ENCODE measurements around the gene TBCB. TPM values are rescaled to one million over a fixed set of nuclear protein-coding genes. Genes with fewer than 3 reads are reported as not detected.

TBCB gene
- total and polyA plus RNA-seq, 9 of the 15 experiments (the other 6 are each of a cell fraction or from before 2014, with no cell fraction given), result 3.5 to 115 (median 58.9) TPM

DNA sequence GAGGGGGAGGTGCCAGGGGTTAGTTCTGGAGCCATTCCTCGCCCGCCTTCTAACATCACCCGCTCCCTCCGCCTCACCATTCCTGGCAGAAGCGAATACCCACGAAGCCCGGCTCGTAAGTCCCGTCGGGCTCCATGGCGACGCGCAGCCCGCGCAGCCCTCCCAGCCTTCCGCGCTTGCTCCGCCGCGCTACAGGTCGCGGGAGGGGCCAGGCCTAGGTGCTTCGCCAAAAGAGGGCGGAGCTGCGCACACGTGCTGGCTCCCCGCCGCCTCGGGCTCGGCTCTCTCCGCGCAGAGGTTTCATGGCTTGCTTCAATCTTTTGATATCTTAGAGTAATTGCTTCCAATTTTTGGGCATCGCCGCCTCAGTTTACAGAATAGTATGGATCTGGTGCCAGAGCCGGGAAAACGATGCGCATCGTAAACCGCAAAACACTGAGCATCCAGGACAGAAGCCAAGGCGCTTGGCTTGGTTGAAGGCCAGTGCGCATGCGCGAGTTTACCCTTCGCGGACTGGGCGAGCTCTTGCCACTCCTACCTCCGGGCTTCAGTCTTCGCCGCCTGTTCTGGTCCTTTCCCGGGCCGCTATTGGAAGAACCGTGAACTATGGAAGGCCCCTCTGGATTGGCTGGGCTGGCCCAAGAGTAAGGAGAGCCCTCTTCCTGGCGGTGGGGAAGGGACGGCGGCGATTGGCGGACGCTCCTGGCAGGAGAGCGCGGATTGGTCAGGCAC, 381 bp upstream of the TBCB start, which contains the start of gene POLR2I (continued):
- TF ChIP-seq, protein P1, sequence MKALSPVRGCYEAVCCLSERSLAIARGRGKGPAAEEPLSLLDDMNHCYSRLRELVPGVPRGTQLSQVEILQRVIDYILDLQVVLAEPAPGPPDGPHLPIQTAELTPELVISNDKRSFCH (CRISPR knock-in tag; IDR thresholded peaks at IDR 0.05), result no peak
- TF ChIP-seq, protein P1 (tag; IDR thresholded peaks at IDR 0.05), result peak; percentile 61; the same call in 1 of the 2 replicates
- TF ChIP-seq ZNF212 (CRISPR knock-in tag; IDR thresholded peaks at IDR 0.05), result peak; percentile 65; the same call in 1 of the 2 replicates
- peak; percentile 18; the same call in 1 of the 2 replicates for TF ChIP-seq ZBTB17 (CRISPR knock-in tag; IDR thresholded peaks at IDR 0.05)
- TF ChIP-seq CBX2 (IDR thresholded peaks at IDR 0.05; ENCODE audit: insufficient read depth, low read length, poor library complexity, severe bottlenecking), result no peak
- TF ChIP-seq SP2 (IDR thresholded peaks at IDR 0.05; ENCODE audit: extremely low read depth, low read depth, low read length, poor library complexity, severe bottlenecking), result peak; percentile 67
- TF ChIP-seq XRCC5 (IDR thresholded peaks at IDR 0.05; ENCODE audit: low read depth, low read length), result peak; percentile 72; the same call in 1 of the 2 replicates
- peak; percentile 98 for TF ChIP-seq KLF13 (tag; IDR thresholded peaks at IDR 0.05; ENCODE audit: borderline replicate concordance, low read depth)
- TF ChIP-seq HNRNPLL (IDR thresholded peaks at IDR 0.05; ENCODE audit: low read depth, low read length, poor library complexity, severe bottlenecking), result peak; percentile 78
- TF ChIP-seq ZNF507 (tag; conservative IDR thresholded peaks at IDR 0.05), result no peak
- peak; percentile 40; the same call in 1 of the 2 replicates for TF ChIP-seq HIVEP1 (CRISPR knock-in tag; IDR thresholded peaks at IDR 0.05)
- TF ChIP-seq ZNF282 (CRISPR knock-in tag; IDR thresholded peaks at IDR 0.05), result no peak
- TF ChIP-seq POLR2A (conservative IDR thresholded peaks at IDR 0.05), result peak; percentile 69
- peak; percentile 76; the same call in 1 of the 2 replicates for TF ChIP-seq CBX1 (IDR thresholded peaks at IDR 0.05; ENCODE audit: low read depth)
- peak; percentile 51; the same call in 1 of the 2 replicates for TF ChIP-seq SAFB (IDR thresholded peaks at IDR 0.05; ENCODE audit: borderline replicate concordance, low read depth, low read length)
- TF ChIP-seq ASH1L (IDR thresholded peaks at IDR 0.05; ENCODE audit: borderline replicate concordance, low read depth, partially characterized antibody), result peak; percentile 93
- TF ChIP-seq PHB (CRISPR knock-in tag; IDR thresholded peaks at IDR 0.05), result 0 out of 2 replicates have a peak, but pooled peaks have one; percentile 31
- no peak for TF ChIP-seq PATZ1 (CRISPR knock-in tag; IDR thresholded peaks at IDR 0.05; ENCODE audit: borderline replicate concordance)
- no peak for TF ChIP-seq TRIM28 (IDR thresholded peaks at IDR 0.05)
- TF ChIP-seq HNRNPK (IDR thresholded peaks at IDR 0.05; ENCODE audit: low read depth, low read length, poor library complexity, severe bottlenecking), result no peak
- peak; percentile 62 for TF ChIP-seq ZBTB33 (CRISPR knock-in tag; IDR thresholded peaks at IDR 0.05)
- TF ChIP-seq NBN (IDR thresholded peaks at IDR 0.05; ENCODE audit: low read depth), result peak; percentile 62; the same call in 1 of the 2 replicates
- peak; percentile 42 for TF ChIP-seq SMAD1 (IDR thresholded peaks at IDR 0.05; ENCODE audit: low read depth, low read length, partially characterized antibody)
- TF ChIP-seq CBFB (CRISPR knock-in tag; IDR thresholded peaks at IDR 0.05), result peak; percentile 92

Data from K562 (cell line).